GM12892 (cell line): ENCODE results near the gene SLU7.

Source experiments
- POLR2A ChIP-seq: IDR thresholded peaks from 2 replicates; pipeline ENCODE4 v1.6.1; 2011; ENCODE audit warnings: low read depth, low read length, control low read depth
- POLR2AphosphoS5 ChIP-seq: IDR thresholded peaks from 2 replicates; pipeline ENCODE4 v1.6.1; 2011; ENCODE audit warnings: low read depth, low read length, control low read depth
- TAF1 ChIP-seq: IDR thresholded peaks from 2 replicates; pipeline ENCODE4 v1.6.1; 2011; ENCODE audit warnings: low read depth, mild to moderate bottlenecking, control low read depth, low read length, borderline replicate concordance

GRCh38 chr5:160458806-160459800, 40.2 kb upstream of the SLU7 start:
- peak; percentile 83 for TF ChIP-seq POLR2AphosphoS5
- TF ChIP-seq POLR2A, result peak; percentile 80
- 0 out of 2 replicates have a peak, but pooled peaks have one; percentile 20 for TF ChIP-seq TAF1
